GM12878 (cell line): Measurements from ENCODE around the gene ZNF679.

Experiments used
- ATF3 ChIP-seq: IDR thresholded peaks from 2 replicates; pipeline ENCODE4 v1.6.1; 2011; ENCODE audit warnings: low read depth, mild to moderate bottlenecking, low read length, moderate library complexity, borderline replicate concordance; ENCODE audit errors: extremely low read depth
- CTCF ChIP-seq, 3 experiments: IDR thresholded peaks in 2 of 3; conservative IDR thresholded peaks in 1 of 3; 2 replicates each; pipeline ENCODE4 v1.5.1; 2011; ENCODE audit warnings: low read depth in 3 of 3, low read length in 3 of 3, mild to moderate bottlenecking in 3 of 3, control low read depth in 2 of 3, moderate library complexity in 2 of 3, inconsistent platforms in 1 of 3, mixed read lengths in 1 of 3; ENCODE audit not compliant: control insufficient read depth in 2 of 3, insufficient read depth in 1 of 3; ENCODE audit errors: extremely low read depth in 1 of 3
- EGR1 ChIP-seq, 2 experiments: IDR thresholded peaks; 1 replicate in 1 of 2; 2 replicates in 1 of 2; pipeline ENCODE4 v1.6.1; 2011 to 2012; ENCODE audit warnings: low read depth in 2 of 2, low read length in 2 of 2, borderline replicate concordance in 1 of 2, mild to moderate bottlenecking in 1 of 2, moderate library complexity in 1 of 2
- GABPA ChIP-seq: IDR thresholded peaks from 2 replicates; pipeline ENCODE4 v1.6.1; 2014; ENCODE audit warnings: antibody characterized with exemption, low read depth, mild to moderate bottlenecking, inconsistent platforms
- MAX ChIP-seq: IDR thresholded peaks from 2 replicates; pipeline ENCODE4 v1.6.1; 2012; ENCODE audit warnings: low read depth, low read length, improper control_type of control experiment
- MXI1 ChIP-seq: fragments of 150-350 bp; IDR thresholded peaks from 2 replicates; pipeline ENCODE4 v1.6.1; 2011; ENCODE audit warnings: low read depth, mild to moderate bottlenecking, inconsistent platforms, low read length, improper control_type of control experiment
- POLR2A ChIP-seq: IDR thresholded peaks from 2 replicates; pipeline ENCODE4 v1.6.1; 2011; ENCODE audit warnings: low read depth, mild to moderate bottlenecking, low read length
- POLR2AphosphoS5 ChIP-seq: IDR thresholded peaks from 2 replicates; pipeline ENCODE4 v1.6.1; 2011; ENCODE audit warnings: mild to moderate bottlenecking, low read length, inconsistent platforms
- RFX5 ChIP-seq: IDR thresholded peaks from 2 replicates; pipeline ENCODE4 v1.6.1; 2011; ENCODE audit warnings: low read depth, low read length, improper control_type of control experiment
- YY1 ChIP-seq: IDR thresholded peaks from 2 replicates; pipeline ENCODE4 v1.6.1; 2011; ENCODE audit warnings: low read depth, mild to moderate bottlenecking, low read length
- ZBTB33 ChIP-seq: fragments of 450-650 bp; IDR thresholded peaks from 2 replicates; pipeline ENCODE4 v1.6.1; 2017; ENCODE audit warnings: mild to moderate bottlenecking
- ZBTB40 ChIP-seq: fragments of 450-650 bp; IDR thresholded peaks from 2 replicates; pipeline ENCODE4 v1.6.1; 2016; ENCODE audit warnings: mild to moderate bottlenecking, moderate library complexity, borderline replicate concordance

GRCh38 chr7:64184376-64184775, 43.9 kb upstream of the ZNF679 start:
- no peak for TF ChIP-seq ZBTB40
- no peak for TF ChIP-seq MAX
- TF ChIP-seq GABPA, result no peak
- no peak for TF ChIP-seq CTCF (IDR thresholded peaks at IDR 0.05 in 2 of 3, conservative IDR thresholded peaks at IDR 0.05 in 1 of 3; ENCODE audit: control insufficient read depth in 2 of 3, extremely low read depth in 1 of 3, insufficient read depth in 1 of 3, low read depth in 3 of 3, low read length in 3 of 3)
- no peak for TF ChIP-seq EGR1 (IDR thresholded peaks at IDR 0.05; ENCODE audit: borderline replicate concordance in 1 of 2, low read depth in 2 of 2, low read length in 2 of 2)
- no peak for TF ChIP-seq RFX5
- no peak for TF ChIP-seq MXI1
- TF ChIP-seq ATF3, result no peak
- TF ChIP-seq POLR2AphosphoS5, result no peak
- no peak for TF ChIP-seq POLR2A
- no peak for TF ChIP-seq YY1
- TF ChIP-seq ZBTB33, result no peak
